Metanephros (tissue), 2 donors: ENCODE measurements around the gene ADORA3. TPM values are rescaled to one million over a fixed set of nuclear protein-coding genes. Genes with fewer than 3 reads are reported as not detected.

Experiments used
- small RNA-seq: library from RNA; depleted of rRNA; stranded (forward); fragments of <200 nt; gene quantifications from one replicate; pipeline ENCODE3, GENCODE V24; 2014; ENCODE audit warnings: low replicate concordance
- total RNA-seq: library from RNA; depleted of rRNA; stranded (reverse); fragments of >200 nt; gene quantifications from one replicate; pipeline ENCODE4 v1.2.3, GENCODE V29; 2014

Gene ADORA3
- 0.88 TPM for total RNA-seq

DNA sequence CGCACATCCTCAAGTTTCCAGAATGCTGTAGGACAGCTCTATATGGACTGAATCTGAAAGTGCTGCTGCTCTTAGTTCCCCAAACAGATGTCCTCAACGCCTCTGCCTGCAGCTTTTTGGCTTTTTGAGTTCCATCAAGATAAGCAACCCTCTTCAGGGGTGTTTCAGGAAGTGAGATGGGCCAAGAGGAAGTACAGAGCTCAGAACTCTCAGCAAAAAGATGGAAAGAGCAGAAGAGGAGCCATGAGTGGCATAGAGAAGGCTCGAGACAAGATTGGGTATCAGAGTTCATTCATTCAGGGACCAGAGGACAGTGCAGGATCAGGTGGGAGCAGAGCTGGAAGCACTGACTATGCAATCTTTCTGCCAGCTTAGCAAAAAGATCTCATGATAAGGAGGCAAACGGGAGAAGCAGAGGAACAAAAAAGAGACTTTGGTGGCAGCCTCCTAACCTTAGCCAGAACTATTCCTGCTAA is at the start of gene ADORA3, which contains the start of gene TMIGD3:
ADORA3 (minus strand) TSS at position 49 of the 476 bp plus-strand sequence. CDS start 279 bp downstream, outside the sequence.
TMIGD3 (minus strand) TSS at position 49 of the 476 bp plus-strand sequence. CDS start 279 bp downstream, outside the sequence.

Small RNA genes within 50 kb of the gene (small RNA-seq; reads per million reads assigned to genes)
- gene RNU6-792P = not detected

Other genes with a start within 250 kb of the ADORA3 start
- not detected for gene CHIA, start 212.8 kb downstream of the ADORA3 start, total RNA-seq
- 2.0 TPM for gene OVGP1, start 75.9 kb downstream of the ADORA3 start, total RNA-seq
- gene WDR77, start 54.4 kb downstream of the ADORA3 start, total RNA-seq = 24.2 TPM
- 262 TPM for gene ATP5PB, start 54.2 kb downstream of the ADORA3 start, total RNA-seq
- 2.9 TPM for gene C1orf162, start 29.6 kb downstream of the ADORA3 start, total RNA-seq
- 0.47 TPM for gene TMIGD3, start within 50 bp of the ADORA3 start, total RNA-seq
- 27.1 TPM for gene RAP1A, start 116.2 kb upstream of the ADORA3 start, total RNA-seq
- 10.5 TPM for gene INKA2, start 235.8 kb upstream of the ADORA3 start, total RNA-seq